Tibial nerve (tissue), 4 donors: Measurements from ENCODE around the gene ASNS.

Experiments
- EP300 ChIP-seq, 2 donors: sonication (generic); formaldehyde crosslinking; IDR thresholded peaks; one replicate each; pipeline ENCODE4 v1.6.1; 2017; ENCODE audit warnings: antibody characterized with exemption in 2 of 2, mild to moderate bottlenecking in 1 of 2
- POLR2A ChIP-seq, 2 donors: fragments of 450-650 bp; IDR thresholded peaks; one replicate each; pipeline ENCODE4 v1.6.1; 2017; ENCODE audit warnings: antibody characterized with exemption in 2 of 2, mild to moderate bottlenecking in 2 of 2, moderate library complexity in 2 of 2
- TF ChIP-seq, protein P1 (sequence below), 5 experiments: fragments of 200-600 bp in 3 of 5; fragments of 450-650 bp in 2 of 5; sonication (generic) in 3 of 5; IDR thresholded peaks; one replicate each; pipeline ENCODE4 v1.5.1; 2016 to 2019; ENCODE audit warnings: antibody characterized with exemption in 5 of 5, mild to moderate bottlenecking in 3 of 5, moderate library complexity in 2 of 5

DNA sequence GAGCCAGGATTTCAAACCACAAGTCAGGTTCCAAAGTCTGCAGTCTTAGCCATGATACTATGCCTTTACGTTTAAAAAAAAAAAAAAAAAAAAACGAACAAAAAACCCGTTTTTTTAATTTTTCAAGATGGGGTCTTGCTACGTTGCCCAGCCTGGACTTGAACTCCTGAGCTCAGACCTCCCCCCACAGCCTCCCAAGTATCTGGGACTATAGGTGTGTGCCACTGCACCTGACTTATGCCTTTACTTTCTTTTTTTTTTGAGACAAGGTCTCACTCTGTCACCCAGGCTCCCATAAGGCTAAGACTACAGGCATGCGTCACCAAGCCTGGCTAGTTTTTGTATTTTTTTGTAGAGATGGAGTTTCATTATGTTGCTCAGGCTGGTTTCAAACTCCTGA lies 14.7 kb downstream of the ASNS start:
- TF ChIP-seq, protein P1, sequence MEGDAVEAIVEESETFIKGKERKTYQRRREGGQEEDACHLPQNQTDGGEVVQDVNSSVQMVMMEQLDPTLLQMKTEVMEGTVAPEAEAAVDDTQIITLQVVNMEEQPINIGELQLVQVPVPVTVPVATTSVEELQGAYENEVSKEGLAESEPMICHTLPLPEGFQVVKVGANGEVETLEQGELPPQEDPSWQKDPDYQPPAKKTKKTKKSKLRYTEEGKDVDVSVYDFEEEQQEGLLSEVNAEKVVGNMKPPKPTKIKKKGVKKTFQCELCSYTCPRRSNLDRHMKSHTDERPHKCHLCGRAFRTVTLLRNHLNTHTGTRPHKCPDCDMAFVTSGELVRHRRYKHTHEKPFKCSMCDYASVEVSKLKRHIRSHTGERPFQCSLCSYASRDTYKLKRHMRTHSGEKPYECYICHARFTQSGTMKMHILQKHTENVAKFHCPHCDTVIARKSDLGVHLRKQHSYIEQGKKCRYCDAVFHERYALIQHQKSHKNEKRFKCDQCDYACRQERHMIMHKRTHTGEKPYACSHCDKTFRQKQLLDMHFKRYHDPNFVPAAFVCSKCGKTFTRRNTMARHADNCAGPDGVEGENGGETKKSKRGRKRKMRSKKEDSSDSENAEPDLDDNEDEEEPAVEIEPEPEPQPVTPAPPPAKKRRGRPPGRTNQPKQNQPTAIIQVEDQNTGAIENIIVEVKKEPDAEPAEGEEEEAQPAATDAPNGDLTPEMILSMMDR (IDR thresholded peaks at IDR 0.05), result no peak
- TF ChIP-seq POLR2A (IDR thresholded peaks at IDR 0.05) (no peak), EP300 (IDR thresholded peaks at IDR 0.05) (no peak)
